BE2C (cell line): ENCODE data around the gene SLC35E2B.

ENCODE experiments used
- DNase-seq: peaks from one replicate; pipeline ENCODE4 v3.0.0-alpha.2; 2020
- H3K27me3 ChIP-seq: fragments of 250-450 bp; sonication (Bioruptor Pico); 2 replicates; pipeline ENCODE4 v1.5.1; 2020; ENCODE audit warnings: mild to moderate bottlenecking
- H3K36me3 ChIP-seq: fragments of 250-450 bp; sonication (Bioruptor Pico); 2 replicates; pipeline ENCODE4 v1.5.1; 2020; ENCODE audit warnings: mild to moderate bottlenecking
- H3K4me1 ChIP-seq: fragments of 250-450 bp; sonication (Bioruptor Pico); 2 replicates; pipeline ENCODE4 v1.5.1; 2020
- H3K4me3 ChIP-seq: 2 replicates; pipeline ENCODE4 v1.5.1; 2011; ENCODE audit warnings: low read depth, low read length
- H3K9me3 ChIP-seq: fragments of 250-450 bp; sonication (Bioruptor Pico); 2 replicates; pipeline ENCODE4 v1.5.1; 2020
- CTCF ChIP-seq: IDR thresholded peaks from 2 replicates; pipeline ENCODE4 v1.5.1; 2012; ENCODE audit warnings: mild to moderate bottlenecking, low read depth, low read length

Gene SLC35E2B

GRCh38 chr1:1610796-1611195 is 81.8 kb downstream of the SLC35E2B start:
- H3K4me3 ChIP-seq = no peak overlapping the region
- H3K9me3 ChIP-seq = no peaks in the 10 kb centered on the region
- TF ChIP-seq CTCF = no peak
- H3K27me3 ChIP-seq = no peaks in the 10 kb centered on the region
- H3K4me1 ChIP-seq = peaks cover 5% of the 10 kb centered on the region; the same call in 1 of the 2 replicates
- DNase-seq = no peak
- no peaks in the 10 kb centered on the region for H3K36me3 ChIP-seq

DNA sequence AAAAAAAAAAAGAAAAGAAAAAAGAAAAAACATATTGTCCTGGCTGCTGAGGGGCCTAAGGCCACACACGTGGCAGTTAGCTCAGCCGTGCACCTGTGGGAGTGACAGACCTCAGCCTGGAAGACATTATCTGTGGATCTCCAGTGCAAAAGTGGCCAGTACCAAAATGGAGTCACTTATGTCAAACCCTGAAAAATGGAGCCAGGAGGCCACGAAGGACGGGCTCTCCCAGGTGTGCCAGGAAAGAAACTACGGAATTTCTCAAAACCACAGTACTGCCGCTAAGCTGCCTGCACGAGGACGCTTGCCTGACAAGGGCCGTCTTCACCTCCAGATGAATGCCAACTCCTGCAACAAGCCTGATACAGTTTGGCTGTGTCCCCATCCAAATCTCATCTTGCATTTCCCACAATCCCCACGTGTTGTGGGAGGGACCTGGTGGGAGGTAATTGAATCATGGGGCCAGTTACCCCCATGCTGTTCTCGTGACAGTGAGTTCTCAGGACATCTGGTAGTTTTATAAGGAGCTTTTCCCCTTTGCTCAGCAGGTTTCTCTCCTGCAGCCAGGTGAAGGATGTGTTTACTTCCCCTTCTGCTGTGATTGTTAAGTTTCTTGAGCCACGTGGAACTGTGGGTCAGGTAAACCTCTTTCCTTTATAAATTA is 82.6 kb downstream of the SLC35E2B start:
- H3K4me1 ChIP-seq = peaks cover 5% of the 10 kb centered on the region; the same call in 1 of the 2 replicates
- peak; percentile 35 for DNase-seq
- H3K9me3 ChIP-seq = no peaks in the 10 kb centered on the region
- no peaks in the 10 kb centered on the region for H3K36me3 ChIP-seq
- H3K4me3 ChIP-seq = no peak overlapping the region
- no peaks in the 10 kb centered on the region for H3K27me3 ChIP-seq
- no peak for TF ChIP-seq CTCF
